Suprapubic skin (tissue), 4 donors: ENCODE results near the gene RAPGEF5. TPM values are rescaled to one million over a fixed set of nuclear protein-coding genes. Genes with fewer than 3 reads are reported as not detected.

ENCODE experiments used
- DNase-seq, 2 donors: peaks; one replicate each; pipeline ENCODE4 v3.0.0-alpha.2; 2019; ENCODE audit warnings: low spot score in 2 of 2
- H3K27ac ChIP-seq: fragments of 200-600 bp; sonication (generic); one replicate; pipeline ENCODE4 v1.5.1; 2019
- H3K27me3 ChIP-seq: fragments of 200-600 bp; sonication (generic); one replicate; pipeline ENCODE4 v1.5.1; 2019
- H3K36me3 ChIP-seq: fragments of 200-600 bp; sonication (generic); one replicate; pipeline ENCODE4 v1.5.1; 2019
- H3K4me1 ChIP-seq: fragments of 200-600 bp; sonication (generic); one replicate; pipeline ENCODE4 v1.5.1; 2019
- H3K4me3 ChIP-seq: fragments of 200-600 bp; sonication (generic); one replicate; pipeline ENCODE4 v1.5.1; 2019; ENCODE audit warnings: mild to moderate bottlenecking
- H3K9me3 ChIP-seq: fragments of 200-600 bp; sonication (generic); one replicate; pipeline ENCODE4 v1.5.1; 2019
- CTCF ChIP-seq, 2 donors: fragments of 200-600 bp in 1 of 2; fragments of 450-650 bp in 1 of 2; sonication (generic) in 1 of 2; IDR thresholded peaks; one replicate each; pipeline ENCODE4 v1.5.1; 2016 to 2019; ENCODE audit warnings: antibody characterized with exemption in 2 of 2, mild to moderate bottlenecking in 1 of 2, moderate library complexity in 1 of 2
- EP300 ChIP-seq: sonication (generic); formaldehyde crosslinking; IDR thresholded peaks from one replicate; pipeline ENCODE4 v1.6.1; 2017; ENCODE audit warnings: antibody characterized with exemption
- POLR2A ChIP-seq, 2 donors: fragments of 450-650 bp; IDR thresholded peaks; one replicate each; pipeline ENCODE4 v1.6.1; 2017; ENCODE audit warnings: antibody characterized with exemption in 2 of 2, mild to moderate bottlenecking in 2 of 2, moderate library complexity in 2 of 2
- POLR2AphosphoS5 ChIP-seq, 3 donors: sonication (generic); formaldehyde crosslinking; IDR thresholded peaks; one replicate each; pipeline ENCODE4 v1.6.1; 2017; ENCODE audit warnings: antibody characterized with exemption in 3 of 3
- WGBS: methylation state at CpG from one replicate; pipeline ENCODE4 v1.1.5; 2018; 5-methylcytosine and 5-hydroxymethylcytosine counted together
- total RNA-seq, 4 donors: library from RNA; depleted of rRNA; stranded (reverse); fragments of >200 nt; gene quantifications; one replicate each; pipeline ENCODE4 v1.1.0, GENCODE V29; 2016

Gene RAPGEF5
- total RNA-seq, 4 donors from 2014 or later, result 22.6 to 88.5 (median 26.9) TPM

- WGBS, result 57% methylated on average over 2 of the region's 2 CpGs
Observed at GRCh38 chr7:22256541-22257096, 100.3 kb downstream of the RAPGEF5 start.

GRCh38 chr7:22255834-22256233, 101.1 kb downstream of the RAPGEF5 start:
- no peak for DNase-seq
- Histone ChIP-seq H3K9me3 (no peaks in the 10 kb centered on the region), H3K27me3 (no peaks in the 10 kb centered on the region), H3K36me3 (no peaks in the 10 kb centered on the region), H3K4me3 (no peak overlapping the region), H3K4me1 (no peaks in the 10 kb centered on the region), H3K27ac (no peak overlapping the region)
- 80% methylated on average over 1 of the region's 1 CpG for WGBS
- TF ChIP-seq POLR2AphosphoS5 (IDR thresholded peaks at IDR 0.05), result no peak
- TF ChIP-seq POLR2A (IDR thresholded peaks at IDR 0.05), result no peak
- TF ChIP-seq EP300, result no peak
- no peak for TF ChIP-seq CTCF (IDR thresholded peaks at IDR 0.05)

More at GRCh38 chr7:22256541-22257096, 100.3 kb downstream of the RAPGEF5 start:
- TF ChIP-seq CTCF (IDR thresholded peaks at IDR 0.05) (no peak), POLR2A (IDR thresholded peaks at IDR 0.05) (no peak), POLR2AphosphoS5 (IDR thresholded peaks at IDR 0.05) (no peak), EP300 (no peak)
- no peaks in the 10 kb centered on the region for H3K9me3 ChIP-seq
- no peak overlapping the region for H3K27ac ChIP-seq
- H3K36me3 ChIP-seq, result no peaks in the 10 kb centered on the region
- H3K27me3 ChIP-seq, result no peaks in the 10 kb centered on the region
- H3K4me3 ChIP-seq, result no peak overlapping the region
- no peaks in the 10 kb centered on the region for H3K4me1 ChIP-seq
- DNase-seq, result no peak

GRCh38 chr7:22255342-22255741, 101.6 kb downstream of the RAPGEF5 start:
- no peak for TF ChIP-seq POLR2AphosphoS5 (IDR thresholded peaks at IDR 0.05)
- TF ChIP-seq CTCF (IDR thresholded peaks at IDR 0.05), result no peak
- no peak for TF ChIP-seq POLR2A (IDR thresholded peaks at IDR 0.05)
- no peak for TF ChIP-seq EP300
- Histone ChIP-seq H3K27ac (no peak overlapping the region), H3K27me3 (no peaks in the 10 kb centered on the region), H3K9me3 (no peaks in the 10 kb centered on the region), H3K4me3 (no peak overlapping the region), H3K36me3 (no peaks in the 10 kb centered on the region), H3K4me1 (no peaks in the 10 kb centered on the region)
- WGBS, result 90% methylated on average over 1 of the region's 1 CpG
- DNase-seq, result no peak

GRCh38 chr7:22252936-22253536, 103.9 kb downstream of the RAPGEF5 start:
- no peak for TF ChIP-seq POLR2A (IDR thresholded peaks at IDR 0.05)
- TF ChIP-seq CTCF (IDR thresholded peaks at IDR 0.05), result no peak
- TF ChIP-seq POLR2AphosphoS5 (IDR thresholded peaks at IDR 0.05), result no peak
- TF ChIP-seq EP300, result no peak
- Histone ChIP-seq H3K27ac (no peak overlapping the region), H3K4me3 (no peak overlapping the region), H3K9me3 (no peaks in the 10 kb centered on the region), H3K4me1 (no peaks in the 10 kb centered on the region), H3K27me3 (no peaks in the 10 kb centered on the region), H3K36me3 (no peaks in the 10 kb centered on the region)
- WGBS, result 71% methylated on average over 7 of the region's 7 CpGs
- DNase-seq, result no peak

- Histone ChIP-seq H3K9me3 (no peaks in the 10 kb centered on the region), H3K27me3 (no peaks in the 10 kb centered on the region), H3K4me1 (no peaks in the 10 kb centered on the region), H3K4me3 (no peak overlapping the region), H3K36me3 (no peaks in the 10 kb centered on the region), H3K27ac (no peak overlapping the region)
- 78% methylated on average over 2 of the region's 2 CpGs for WGBS
- no peak for TF ChIP-seq CTCF (IDR thresholded peaks at IDR 0.05)
- no peak for TF ChIP-seq POLR2AphosphoS5 (IDR thresholded peaks at IDR 0.05)
- no peak for TF ChIP-seq POLR2A (IDR thresholded peaks at IDR 0.05)
- TF ChIP-seq EP300, result no peak
- no peak for DNase-seq
Observed at GRCh38 chr7:22252016-22252415, 104.9 kb downstream of the RAPGEF5 start.
